ENCODE results near the gene SNX12. TPM values are rescaled to one million over a fixed set of nuclear protein-coding genes. Genes with fewer than 3 reads are reported as not detected.

Gene SNX12
- total and polyA plus RNA-seq, 4 donors: 22.7 to 67.7 (median 38.5) TPM

DNA sequence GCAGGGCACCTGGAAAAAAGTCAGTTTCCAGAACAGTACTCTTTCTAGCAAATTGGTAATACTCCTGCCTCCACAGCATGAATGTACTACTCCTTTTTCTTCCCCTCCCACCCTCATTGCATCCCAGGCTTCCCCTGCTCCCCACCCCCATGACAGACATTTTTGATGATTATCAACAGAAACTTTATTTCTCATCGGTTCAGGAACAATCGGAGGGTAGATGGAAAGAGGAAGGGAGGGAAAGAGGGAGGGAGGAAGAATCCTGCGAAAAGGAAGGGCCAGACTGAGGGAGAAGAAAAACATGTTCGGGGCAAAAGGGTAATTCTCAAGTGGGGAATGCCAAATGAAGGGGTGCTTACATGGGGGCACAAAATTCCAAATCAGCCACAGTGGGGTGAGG, 39.1 kb upstream of the SNX12 start:
- TF ChIP-seq, protein P1, sequence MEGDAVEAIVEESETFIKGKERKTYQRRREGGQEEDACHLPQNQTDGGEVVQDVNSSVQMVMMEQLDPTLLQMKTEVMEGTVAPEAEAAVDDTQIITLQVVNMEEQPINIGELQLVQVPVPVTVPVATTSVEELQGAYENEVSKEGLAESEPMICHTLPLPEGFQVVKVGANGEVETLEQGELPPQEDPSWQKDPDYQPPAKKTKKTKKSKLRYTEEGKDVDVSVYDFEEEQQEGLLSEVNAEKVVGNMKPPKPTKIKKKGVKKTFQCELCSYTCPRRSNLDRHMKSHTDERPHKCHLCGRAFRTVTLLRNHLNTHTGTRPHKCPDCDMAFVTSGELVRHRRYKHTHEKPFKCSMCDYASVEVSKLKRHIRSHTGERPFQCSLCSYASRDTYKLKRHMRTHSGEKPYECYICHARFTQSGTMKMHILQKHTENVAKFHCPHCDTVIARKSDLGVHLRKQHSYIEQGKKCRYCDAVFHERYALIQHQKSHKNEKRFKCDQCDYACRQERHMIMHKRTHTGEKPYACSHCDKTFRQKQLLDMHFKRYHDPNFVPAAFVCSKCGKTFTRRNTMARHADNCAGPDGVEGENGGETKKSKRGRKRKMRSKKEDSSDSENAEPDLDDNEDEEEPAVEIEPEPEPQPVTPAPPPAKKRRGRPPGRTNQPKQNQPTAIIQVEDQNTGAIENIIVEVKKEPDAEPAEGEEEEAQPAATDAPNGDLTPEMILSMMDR (IDR thresholded peaks at IDR 0.05; ENCODE audit: control extremely low read depth, extremely low read depth): no peak
- no peak overlapping the region for H3K9ac ChIP-seq (ENCODE audit: insufficient read depth in 1 of 2, low read length in 2 of 2)
- ATAC-seq (ENCODE audit: insufficient read depth, low FRiP score) (no peak), DNase-seq (no peak)
- no peak overlapping the region for H3K27ac ChIP-seq (ENCODE audit: low read depth in 1 of 2, low read length in 1 of 2)
- no peaks in the 10 kb centered on the region for H3K36me3 ChIP-seq (ENCODE audit: control insufficient read depth in 4 of 4, insufficient read depth in 4 of 4, low read length in 4 of 4)
- H3K4me3 ChIP-seq: no peak overlapping the region
- H3K9me3 ChIP-seq (ENCODE audit: control insufficient read depth in 4 of 4, insufficient read depth in 3 of 4, low read length in 3 of 4): peaks cover 0 to 4% (median under 1%) of the 10 kb centered on the region in 4 donors
- H3K27me3 ChIP-seq (ENCODE audit: control insufficient read depth in 3 of 3, insufficient read depth in 3 of 3, low read length in 2 of 3): peaks cover 0 to 2% (median 0%) of the 10 kb centered on the region in 3 donors
- peaks cover 0 to 27% (median 4%) of the 10 kb centered on the region in 5 donors for H3K4me1 ChIP-seq (ENCODE audit: control insufficient read depth in 5 of 5, insufficient read depth in 5 of 5, low read length in 5 of 5)
- 23 to 69% methylated on average over 4 of the region's 4 CpGs for WGBS, 2 donors

DNA sequence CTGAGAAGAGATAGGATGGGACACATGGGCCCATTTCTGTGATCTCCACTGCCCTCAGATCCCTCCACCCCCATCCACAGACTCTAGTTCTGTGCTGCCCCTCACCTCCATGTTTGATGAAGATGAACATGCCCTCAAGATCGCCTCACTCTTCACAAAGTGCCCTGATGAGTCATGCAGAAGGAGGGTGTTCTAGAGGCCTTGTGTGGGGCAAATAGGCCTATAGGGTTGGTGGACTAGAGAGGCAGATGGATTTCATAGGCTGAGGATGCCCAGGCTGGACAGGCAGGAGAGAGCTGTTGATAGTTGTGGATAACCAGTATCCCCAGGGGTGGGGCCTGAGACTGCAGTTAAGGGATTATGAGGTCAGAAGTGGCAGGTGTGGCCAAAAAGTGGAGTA, 38.3 kb upstream of the SNX12 start, which contains the start of gene CXorf65:
Gene CXorf65, minus strand, starts transcription at position 314 of the 400 bp plus-strand sequence. Its CDS starts 184 bp downstream, at position 130.
- DNase-seq (no peak), ATAC-seq (ENCODE audit: insufficient read depth, low FRiP score) (no peak)
- no peaks in the 10 kb centered on the region for H3K36me3 ChIP-seq (ENCODE audit: control insufficient read depth in 4 of 4, insufficient read depth in 4 of 4, low read length in 4 of 4)
- H3K27ac ChIP-seq (ENCODE audit: low read depth in 1 of 2, low read length in 1 of 2): no peak within 1 kb of the TSS
- H3K4me3 ChIP-seq: no peak within 1 kb of the TSS
- H3K27me3 ChIP-seq (ENCODE audit: control insufficient read depth in 3 of 3, insufficient read depth in 3 of 3, low read length in 2 of 3): peaks cover 0 to 2% (median 0%) of the 10 kb centered on the region in 3 donors
- no peak within 1 kb of the TSS for H3K9ac ChIP-seq (ENCODE audit: insufficient read depth in 1 of 2, low read length in 2 of 2)
- H3K9me3 ChIP-seq (ENCODE audit: control insufficient read depth in 4 of 4, insufficient read depth in 3 of 4, low read length in 3 of 4): peaks cover 0 to 4% (median under 1%) of the 10 kb centered on the region in 4 donors
- TF ChIP-seq, protein P1 (IDR thresholded peaks at IDR 0.05; ENCODE audit: control extremely low read depth, extremely low read depth): no peak
- WGBS, 2 donors: 59 to 78% methylated on average over 1 of the region's 1 CpG
- peaks cover 0 to 33% (median 4%) of the 10 kb centered on the region in 5 donors for H3K4me1 ChIP-seq (ENCODE audit: control insufficient read depth in 5 of 5, insufficient read depth in 5 of 5, low read length in 5 of 5)

DNA sequence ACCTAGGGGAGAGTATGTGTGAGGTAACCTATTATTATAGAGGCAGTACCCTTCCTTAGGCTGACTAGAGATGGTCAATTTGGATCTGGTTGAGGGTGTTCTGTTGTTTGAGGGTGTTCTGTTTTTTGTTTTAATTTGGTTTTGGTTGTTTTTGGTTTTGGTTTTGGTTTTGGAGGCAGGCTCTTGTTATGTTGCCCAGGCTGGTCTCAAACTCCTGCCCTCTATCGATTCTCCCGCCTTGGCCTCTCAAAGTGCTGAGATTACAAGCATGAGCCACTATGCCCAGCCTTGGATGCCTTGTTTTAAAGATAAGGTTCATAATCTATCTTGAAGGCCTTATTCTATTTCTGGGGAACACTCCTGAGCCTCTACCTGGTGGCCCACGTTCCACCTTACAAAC, 37.5 kb upstream of the SNX12 start:
- 85 to 98% methylated on average over 3 of the region's 3 CpGs for WGBS, 2 donors

More for the DNA sequence above, 37.5 kb upstream of the SNX12 start:
- Histone ChIP-seq H3K27me3 (ENCODE audit: control insufficient read depth in 3 of 3, insufficient read depth in 3 of 3, low read length in 2 of 3) (peaks cover 0 to 2% (median 0%) of the 10 kb centered on the region in 3 donors), H3K36me3 (ENCODE audit: control insufficient read depth in 4 of 4, insufficient read depth in 4 of 4, low read length in 4 of 4) (no peaks in the 10 kb centered on the region), H3K9me3 (ENCODE audit: control insufficient read depth in 4 of 4, insufficient read depth in 3 of 4, low read length in 3 of 4) (peaks cover 0 to 4% (median under 1%) of the 10 kb centered on the region in 4 donors), H3K9ac (ENCODE audit: insufficient read depth in 1 of 2, low read length in 2 of 2) (no peak overlapping the region), H3K27ac (ENCODE audit: low read depth in 1 of 2, low read length in 1 of 2) (no peak overlapping the region), H3K4me1 (ENCODE audit: control insufficient read depth in 5 of 5, insufficient read depth in 5 of 5, low read length in 5 of 5) (peaks cover 0 to 33% (median 4%) of the 10 kb centered on the region in 5 donors), H3K4me3 (no peak overlapping the region)
- ATAC-seq (ENCODE audit: insufficient read depth, low FRiP score) (no peak), DNase-seq (no peak)
- TF ChIP-seq, protein P1 (IDR thresholded peaks at IDR 0.05; ENCODE audit: control extremely low read depth, extremely low read depth): no peak
